ENCODE data around the gene YJEFN3.
A peak's percentile ranks its signal among the peaks of the same experiment; 100 is the strongest.

YJEFN3 gene

GRCh38 chr19:19548915-19549759 lies 20.4 kb downstream of the YJEFN3 start:
- in situ Hi-C loops (cut with HindIII; ENCODE audit: low sequenced_read_pairs), result no loop called here
- no peak for DNase-seq (ENCODE audit: low read depth)
- H3K4me3 ChIP-seq (ENCODE audit: low read depth, low read length), result no peak overlapping the region
- TF ChIP-seq, protein P1, sequence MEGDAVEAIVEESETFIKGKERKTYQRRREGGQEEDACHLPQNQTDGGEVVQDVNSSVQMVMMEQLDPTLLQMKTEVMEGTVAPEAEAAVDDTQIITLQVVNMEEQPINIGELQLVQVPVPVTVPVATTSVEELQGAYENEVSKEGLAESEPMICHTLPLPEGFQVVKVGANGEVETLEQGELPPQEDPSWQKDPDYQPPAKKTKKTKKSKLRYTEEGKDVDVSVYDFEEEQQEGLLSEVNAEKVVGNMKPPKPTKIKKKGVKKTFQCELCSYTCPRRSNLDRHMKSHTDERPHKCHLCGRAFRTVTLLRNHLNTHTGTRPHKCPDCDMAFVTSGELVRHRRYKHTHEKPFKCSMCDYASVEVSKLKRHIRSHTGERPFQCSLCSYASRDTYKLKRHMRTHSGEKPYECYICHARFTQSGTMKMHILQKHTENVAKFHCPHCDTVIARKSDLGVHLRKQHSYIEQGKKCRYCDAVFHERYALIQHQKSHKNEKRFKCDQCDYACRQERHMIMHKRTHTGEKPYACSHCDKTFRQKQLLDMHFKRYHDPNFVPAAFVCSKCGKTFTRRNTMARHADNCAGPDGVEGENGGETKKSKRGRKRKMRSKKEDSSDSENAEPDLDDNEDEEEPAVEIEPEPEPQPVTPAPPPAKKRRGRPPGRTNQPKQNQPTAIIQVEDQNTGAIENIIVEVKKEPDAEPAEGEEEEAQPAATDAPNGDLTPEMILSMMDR (IDR thresholded peaks at IDR 0.05; ENCODE audit: low read depth, low read length, missing control alignments), result no peak

DNA sequence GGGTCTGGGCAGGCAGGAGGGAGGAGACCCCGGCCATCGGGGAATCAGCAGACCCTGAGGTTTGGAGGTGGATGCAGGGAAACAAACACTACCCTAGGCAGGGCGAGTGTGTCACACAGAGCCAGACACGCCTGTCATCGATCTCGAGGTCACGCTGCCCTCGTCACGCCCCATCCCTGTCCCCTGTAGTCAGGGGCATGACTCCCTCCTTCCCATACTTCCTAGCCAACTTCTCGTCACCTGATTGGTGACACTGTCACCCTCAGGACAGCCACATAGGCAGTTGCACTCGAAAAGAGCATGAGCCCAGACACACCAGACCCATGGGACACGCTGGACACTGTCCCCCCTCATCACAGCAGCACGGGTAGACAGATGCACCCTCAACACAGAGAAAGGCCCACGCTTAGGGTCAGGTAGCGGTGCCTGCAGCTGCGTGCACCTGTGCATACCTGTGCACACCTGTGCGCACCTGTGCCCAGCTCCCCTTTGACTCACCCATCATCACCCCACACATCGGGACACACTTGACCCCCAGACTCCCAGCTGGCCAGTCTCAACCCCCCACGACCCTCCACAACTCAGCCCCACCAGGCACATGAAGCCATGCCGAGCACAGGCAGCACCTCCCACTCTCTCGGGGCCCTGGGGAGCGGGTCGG lies 21.2 kb downstream of the YJEFN3 start:
- in situ Hi-C loops (cut with HindIII; ENCODE audit: low sequenced_read_pairs), result no loop called here
- TF ChIP-seq, protein P1 (IDR thresholded peaks at IDR 0.05; ENCODE audit: low read depth, low read length, missing control alignments), result no peak
- H3K4me3 ChIP-seq (ENCODE audit: low read depth, low read length), result no peak overlapping the region
- no peak for DNase-seq (ENCODE audit: low read depth)

GRCh38 chr19:19550485-19550929 lies 21.8 kb downstream of the YJEFN3 start:
- peak; percentile 67 for DNase-seq (ENCODE audit: low read depth)
- H3K4me3 ChIP-seq (ENCODE audit: low read depth, low read length), result no peak overlapping the region
- in situ Hi-C loops (cut with HindIII; ENCODE audit: low sequenced_read_pairs), result no loop called here
- TF ChIP-seq, protein P1 (IDR thresholded peaks at IDR 0.05; ENCODE audit: low read depth, low read length, missing control alignments), result no peak

GRCh38 chr19:19550972-19551852 lies 22.5 kb downstream of the YJEFN3 start:
- no peak overlapping the region for H3K4me3 ChIP-seq (ENCODE audit: low read depth, low read length)
- in situ Hi-C loops (cut with HindIII; ENCODE audit: low sequenced_read_pairs), result no loop called here
- peak; percentile 6 for DNase-seq (ENCODE audit: low read depth)
- TF ChIP-seq, protein P1 (IDR thresholded peaks at IDR 0.05; ENCODE audit: low read depth, low read length, missing control alignments), result no peak

DNA sequence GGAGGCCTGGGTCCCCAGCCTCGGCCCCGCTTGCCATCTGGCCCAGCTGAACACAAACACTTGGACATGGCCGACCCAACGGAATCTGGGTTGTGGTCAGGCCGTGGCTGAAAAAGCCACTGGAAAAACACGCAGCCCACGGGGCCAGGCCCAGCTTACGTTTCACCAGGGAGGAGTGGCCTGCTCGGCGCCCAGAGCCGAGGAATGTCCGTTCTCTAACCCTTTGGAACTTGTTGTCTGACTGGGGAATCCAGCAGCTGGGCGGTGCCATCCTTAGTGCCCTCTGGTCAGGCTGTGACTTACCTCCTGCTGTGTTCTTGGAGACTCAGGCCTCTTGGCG lies 23.1 kb downstream of the YJEFN3 start:
- peak; percentile 40 for DNase-seq (ENCODE audit: low read depth)
- H3K4me3 ChIP-seq (ENCODE audit: low read depth, low read length), result no peak overlapping the region
- TF ChIP-seq, protein P1 (IDR thresholded peaks at IDR 0.05; ENCODE audit: low read depth, low read length, missing control alignments), result no peak
- in situ Hi-C loops (cut with HindIII; ENCODE audit: low sequenced_read_pairs), result no loop called here

GRCh38 chr19:19552798-19553197 lies 24.1 kb downstream of the YJEFN3 start:
- DNase-seq (ENCODE audit: low read depth), result no peak
- no peak overlapping the region for H3K4me3 ChIP-seq (ENCODE audit: low read depth, low read length)
- TF ChIP-seq, protein P1 (IDR thresholded peaks at IDR 0.05; ENCODE audit: low read depth, low read length, missing control alignments), result peak; percentile 79
- in situ Hi-C loops (cut with HindIII; ENCODE audit: low sequenced_read_pairs), result no loop called here

Measured in astrocyte of the cerebellum (primary cell).